GM12872 (cell line): ENCODE measurements around the gene ZNF740.

Experiments
- TF ChIP-seq, protein P1 (sequence below): IDR thresholded peaks from 3 replicates; pipeline ENCODE4 v1.5.1; 2011; ENCODE audit warnings: low read depth, mild to moderate bottlenecking, low read length, moderate library complexity; ENCODE audit not compliant: insufficient read depth

Gene ZNF740

DNA sequence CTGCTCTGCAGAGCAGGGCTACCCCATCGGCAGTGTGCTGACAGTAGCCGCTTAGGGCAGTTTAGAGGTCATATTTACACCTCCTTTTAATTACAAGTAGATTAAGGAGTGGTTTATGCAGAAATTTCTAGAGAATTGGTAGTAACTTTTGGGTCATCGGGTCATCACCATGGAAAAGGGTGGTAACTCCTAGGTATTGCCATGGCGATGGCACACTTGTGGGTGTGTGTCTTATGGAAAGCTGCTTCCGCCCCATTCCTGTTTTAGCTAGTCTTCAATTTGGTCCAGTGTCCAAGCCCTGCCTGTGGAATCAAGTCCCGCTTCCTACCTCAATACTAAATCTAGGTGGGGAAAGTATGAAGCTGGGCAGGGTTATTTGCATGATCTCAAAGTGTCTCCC, 29.5 kb upstream of the ZNF740 start:
- TF ChIP-seq, protein P1, sequence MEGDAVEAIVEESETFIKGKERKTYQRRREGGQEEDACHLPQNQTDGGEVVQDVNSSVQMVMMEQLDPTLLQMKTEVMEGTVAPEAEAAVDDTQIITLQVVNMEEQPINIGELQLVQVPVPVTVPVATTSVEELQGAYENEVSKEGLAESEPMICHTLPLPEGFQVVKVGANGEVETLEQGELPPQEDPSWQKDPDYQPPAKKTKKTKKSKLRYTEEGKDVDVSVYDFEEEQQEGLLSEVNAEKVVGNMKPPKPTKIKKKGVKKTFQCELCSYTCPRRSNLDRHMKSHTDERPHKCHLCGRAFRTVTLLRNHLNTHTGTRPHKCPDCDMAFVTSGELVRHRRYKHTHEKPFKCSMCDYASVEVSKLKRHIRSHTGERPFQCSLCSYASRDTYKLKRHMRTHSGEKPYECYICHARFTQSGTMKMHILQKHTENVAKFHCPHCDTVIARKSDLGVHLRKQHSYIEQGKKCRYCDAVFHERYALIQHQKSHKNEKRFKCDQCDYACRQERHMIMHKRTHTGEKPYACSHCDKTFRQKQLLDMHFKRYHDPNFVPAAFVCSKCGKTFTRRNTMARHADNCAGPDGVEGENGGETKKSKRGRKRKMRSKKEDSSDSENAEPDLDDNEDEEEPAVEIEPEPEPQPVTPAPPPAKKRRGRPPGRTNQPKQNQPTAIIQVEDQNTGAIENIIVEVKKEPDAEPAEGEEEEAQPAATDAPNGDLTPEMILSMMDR = no peak

DNA sequence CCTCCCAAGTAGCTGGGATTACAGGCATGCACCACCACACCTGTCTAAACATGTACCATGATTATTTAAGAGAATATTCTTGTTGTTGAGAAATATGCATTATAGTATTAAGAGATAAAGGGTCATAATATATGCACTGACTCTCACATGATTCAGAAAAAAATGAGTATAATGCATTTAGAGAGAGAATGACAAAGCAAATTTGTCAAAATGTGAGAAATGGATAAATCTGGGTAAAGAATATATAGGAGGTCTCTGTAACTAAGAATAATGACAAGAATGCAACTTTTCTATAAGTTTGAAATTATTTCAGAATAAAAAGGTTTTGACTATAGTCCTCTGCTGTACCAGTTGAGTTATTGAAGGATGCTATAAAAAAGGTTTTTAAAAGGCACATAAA, 28.1 kb upstream of the ZNF740 start:
- TF ChIP-seq, protein P1 = no peak

DNA sequence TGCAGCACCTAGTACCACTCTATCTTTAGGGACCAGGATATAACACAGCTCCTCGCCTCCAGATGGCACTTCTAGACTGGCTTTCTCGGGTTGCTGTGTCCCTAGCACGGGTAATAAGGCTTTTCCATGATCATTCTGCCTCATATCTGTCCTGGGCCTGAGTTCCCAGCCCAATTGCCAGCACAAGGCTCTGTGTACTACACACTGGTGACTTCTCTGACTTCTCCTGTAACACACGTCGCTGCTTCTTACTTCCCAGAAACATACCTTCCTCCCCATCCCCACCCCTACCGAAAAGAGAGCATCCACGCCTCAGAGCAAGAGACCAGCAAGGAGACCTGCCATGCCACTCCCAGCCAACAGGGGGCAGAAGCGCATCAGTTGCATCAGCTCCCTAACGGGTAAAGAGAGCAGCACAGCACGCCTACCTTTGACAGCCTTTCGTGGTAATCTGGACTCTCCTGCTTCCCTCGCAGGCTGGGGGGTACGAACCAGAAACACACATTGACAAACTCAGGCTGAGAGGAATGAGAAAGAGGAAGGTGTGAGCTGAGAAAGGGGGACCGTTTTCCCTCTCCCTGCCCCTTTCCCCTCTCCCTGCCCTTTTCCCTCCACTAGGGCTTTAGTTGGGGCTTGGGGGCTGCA, 21.2 kb upstream of the ZNF740 start:
- TF ChIP-seq, protein P1 = peak; percentile 100

DNA sequence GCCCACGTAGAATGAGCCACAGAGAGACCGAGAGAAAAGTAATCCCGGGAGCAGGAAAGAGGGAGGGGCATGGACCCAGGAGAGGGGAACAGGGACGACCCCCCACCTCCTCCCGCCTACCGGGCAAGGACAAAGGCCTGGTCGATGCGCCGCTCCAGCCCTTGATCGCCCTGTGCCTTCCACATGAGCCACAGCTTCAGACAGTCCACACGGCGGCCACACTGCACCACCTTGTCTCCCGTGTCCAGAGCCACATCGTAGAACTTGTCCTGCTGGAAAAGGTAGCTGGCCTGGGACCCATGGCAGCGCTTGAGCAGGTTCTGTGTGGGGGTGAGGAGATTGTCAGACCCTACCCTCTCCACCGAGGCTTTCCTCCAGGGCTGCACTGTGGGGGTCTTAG, 20.5 kb upstream of the ZNF740 start:
- TF ChIP-seq, protein P1 = no peak

DNA sequence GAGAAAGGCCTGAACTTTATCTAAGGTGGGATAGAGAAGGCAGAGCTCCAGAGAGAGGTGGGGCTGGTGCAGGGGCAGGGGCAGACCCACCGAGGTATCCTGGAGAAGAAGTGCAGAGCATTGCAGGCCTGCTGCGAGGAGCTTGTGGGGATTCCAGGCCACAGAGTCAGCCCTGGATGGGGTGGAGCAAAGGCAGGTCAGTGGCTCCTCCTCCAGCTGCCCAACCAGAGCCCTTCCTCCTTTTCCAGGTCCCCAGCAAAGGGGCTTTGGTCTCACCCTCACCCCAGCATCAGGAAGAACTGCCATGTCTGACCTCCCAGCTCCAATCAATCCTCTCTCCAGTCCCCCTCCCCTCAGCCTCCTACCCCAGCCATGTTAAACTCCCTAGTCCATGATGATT, 19.8 kb upstream of the ZNF740 start:
- TF ChIP-seq, protein P1 = no peak

DNA sequence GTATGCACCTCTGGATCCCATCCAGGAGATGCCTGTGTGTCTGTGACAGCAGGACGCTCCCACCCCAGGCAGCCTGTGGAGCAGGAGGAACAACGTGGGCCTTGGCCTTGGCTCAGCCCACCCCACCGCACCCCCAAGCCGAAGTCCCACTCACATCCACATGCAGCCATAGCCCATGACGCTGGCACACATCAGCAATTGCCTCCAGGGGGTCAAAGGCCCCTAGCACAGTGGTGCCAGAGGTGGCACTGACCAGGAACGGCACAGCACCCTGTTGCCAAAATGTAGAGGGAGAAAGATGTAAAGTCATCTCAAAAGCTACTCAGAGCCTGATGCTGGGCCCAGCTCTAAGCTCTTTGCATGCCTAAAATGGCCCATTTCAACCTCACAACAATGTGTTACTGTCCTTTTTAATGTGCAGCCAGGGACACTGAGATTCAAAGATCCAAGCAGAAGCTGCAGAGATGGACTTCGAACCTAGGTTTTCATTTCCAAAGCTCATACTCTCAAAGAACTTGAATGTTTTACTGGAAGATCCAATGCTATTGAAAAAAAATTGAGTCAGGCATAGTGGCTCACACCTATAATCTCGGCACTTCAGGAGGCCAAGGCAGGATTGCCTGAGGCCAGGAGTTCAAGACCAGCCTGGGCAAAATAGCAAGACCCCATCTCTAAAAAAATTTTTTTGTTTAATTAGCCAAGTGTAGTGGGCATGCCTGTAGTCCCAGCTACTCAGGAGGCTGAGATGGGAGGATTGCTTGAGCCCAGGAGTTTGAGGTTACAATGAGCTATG, 19.2 kb upstream of the ZNF740 start:
- TF ChIP-seq, protein P1 = no peak

DNA sequence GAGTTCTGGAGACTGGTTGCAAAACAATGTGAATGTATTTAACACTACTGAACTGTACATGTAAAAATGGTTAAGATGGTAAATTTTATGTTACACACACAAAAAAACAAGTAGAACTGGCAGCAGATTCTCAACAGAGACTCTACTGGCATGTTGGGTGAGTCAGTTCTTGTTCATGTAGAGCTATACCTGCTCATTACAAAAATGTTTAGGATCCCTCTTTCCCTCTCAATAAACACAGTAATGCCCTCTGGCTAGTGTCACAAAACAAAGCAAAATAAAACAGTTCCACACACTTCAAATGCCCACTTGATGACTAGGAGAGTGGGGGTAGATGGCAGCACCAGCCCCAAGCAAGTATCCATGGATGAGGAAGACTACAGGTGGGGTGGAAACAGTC, 13.7 kb upstream of the ZNF740 start:
- TF ChIP-seq, protein P1 = no peak
